HepG2 (cell line): ENCODE results near the gene CCDC192. TPM values are rescaled to one million over a fixed set of nuclear protein-coding genes. Genes with fewer than 3 reads are reported as not detected.
"Not testable (repeated sequence)": the region's sequence is repeated elsewhere in the genome, so short reads cannot be mapped to it uniquely, and the experiment has no call there.

ENCODE experiments used
- ATAC-seq: fragments of 200-7000 bp; cut with Tn5 transposase; 3 replicates; pipeline ENCODE4 v1.9.1; 2020; ENCODE audit warnings: mild to moderate bottlenecking, moderate library complexity
- BruUV-seq: library from RNA; stranded (reverse); fragments of 400-500 nt; replicated peaks from 2 replicates; lab custom pipeline; 2021; lab: Mats Ljungman, UMichigan
- CTCF ChIA-PET: fragments of 300-600 bp; formaldehyde crosslinking; extraction: SDS; loops from one replicate; lab custom pipeline; 2021; ENCODE audit warnings: low total read pairs, inconsistent platforms, low intra/inter-chr PET ratio; lab: Yijun Ruan, JAX
- POLR2A ChIA-PET: fragments of 350-600 bp; sonication (Branson Sonifier 250); formaldehyde crosslinking; loops from one replicate; lab custom pipeline; 2020; ENCODE audit warnings: antibody characterized with exemption, inconsistent platforms; lab: Yijun Ruan, JAX
- DNase-seq: peaks from one replicate; pipeline ENCODE4 v3.0.0-alpha.2; 2015; ENCODE audit warnings: low spot score
- FAIRE-seq: peaks from 3 replicates; lab custom pipeline; 2011; peaks lifted over from hg19 to GRCh38; lab: Jason Lieb, UNC
- H2AFZ ChIP-seq: one replicate; pipeline ENCODE4 v1.6.1; 2011; ENCODE audit warnings: low read length, inconsistent platforms
- H3K27ac ChIP-seq: fragments of 300-600 bp; 3 replicates; pipeline ENCODE4 v1.8.0; 2011; ENCODE audit warnings: mixed run types, mild to moderate bottlenecking, mixed read lengths, low read length, inconsistent platforms; ENCODE audit not compliant: insufficient read depth; ENCODE audit errors: extremely low read length
- H3K27me3 ChIP-seq, 2 experiments: fragments of 200-600 bp in 1 of 2; 2 replicates in 1 of 2; 3 replicates in 1 of 2; pipeline versions ENCODE4 v1.6.0 to v1.8.0; 2011; ENCODE audit warnings: low read length in 2 of 2, mild to moderate bottlenecking in 2 of 2, moderate library complexity in 2 of 2, inconsistent platforms in 1 of 2; ENCODE audit not compliant: insufficient read depth in 2 of 2, control insufficient read depth in 1 of 2
- H3K36me3 ChIP-seq, 2 experiments: fragments of 200-600 bp in 1 of 2; replicated peaks in 1 of 2; 2 replicates in 1 of 2; 3 replicates in 1 of 2; pipeline versions ENCODE4 v1.5.1 to v1.8.0; 2011; ENCODE audit warnings: low read length in 2 of 2, inconsistent platforms in 1 of 2; ENCODE audit not compliant: insufficient read depth in 2 of 2, control insufficient read depth in 1 of 2
- H3K4me1 ChIP-seq: 2 replicates; pipeline ENCODE4 v1.5.1; 2012; ENCODE audit warnings: low read length, inconsistent platforms; ENCODE audit not compliant: insufficient read depth
- H3K4me2 ChIP-seq: 2 replicates; pipeline ENCODE4 v1.6.0; 2011; ENCODE audit warnings: low read depth, low read length, inconsistent platforms
- H3K4me3 ChIP-seq, 3 experiments: fragments of 200-600 bp in 1 of 3; sonication (generic), shearing (Covaris generic) in 1 of 3; replicated peaks in 1 of 3; 2 replicates each; pipeline ENCODE4 v1.5.1; 2011 to 2016; ENCODE audit warnings: low read length in 3 of 3, inconsistent platforms in 2 of 3, low read depth in 2 of 3, mild to moderate bottlenecking in 2 of 3, control low read depth in 1 of 3, mixed read lengths in 1 of 3; ENCODE audit not compliant: insufficient read depth in 1 of 3
- H3K79me2 ChIP-seq: one replicate; pipeline ENCODE4 v1.6.1; 2011; ENCODE audit warnings: low read length, inconsistent platforms; ENCODE audit not compliant: insufficient read depth
- H3K9ac ChIP-seq: 2 replicates; pipeline ENCODE4 v1.6.0; 2011; ENCODE audit warnings: mild to moderate bottlenecking, low read depth, low read length, inconsistent platforms; ENCODE audit not compliant: insufficient read depth
- H3K9me3 ChIP-seq: 2 replicates; pipeline ENCODE4 v1.5.1; 2012; ENCODE audit warnings: mild to moderate bottlenecking, low read length
- H4K20me1 ChIP-seq: 2 replicates; pipeline ENCODE4 v1.6.0; 2011; ENCODE audit warnings: inconsistent platforms, mild to moderate bottlenecking, low read length, moderate library complexity; ENCODE audit not compliant: insufficient read depth
- AFF4 ChIP-seq: sonication (generic); formaldehyde crosslinking; IDR thresholded peaks from 2 replicates; pipeline ENCODE4 v1.4.0; 2020; ENCODE audit warnings: missing genetic modification reagents
- NFATC3 ChIP-seq: sonication (generic); formaldehyde crosslinking; IDR thresholded peaks from 2 replicates; pipeline ENCODE4 v1.5.1; 2020; ENCODE audit warnings: mild to moderate bottlenecking, missing genetic modification reagents
- RBAK ChIP-seq: sonication (generic); formaldehyde crosslinking; IDR thresholded peaks from 2 replicates; pipeline ENCODE4 v1.5.1; 2020; ENCODE audit warnings: mild to moderate bottlenecking, missing genetic modification reagents
- TARDBP ChIP-seq: sonication (generic); formaldehyde crosslinking; IDR thresholded peaks from 2 replicates; pipeline ENCODE4 v1.8.0; 2022; ENCODE audit warnings: mild to moderate bottlenecking, missing genetic modification reagents
- ZC3H13 ChIP-seq: sonication (generic); formaldehyde crosslinking; IDR thresholded peaks from 2 replicates; pipeline ENCODE4 v1.8.1; 2023; ENCODE audit warnings: mild to moderate bottlenecking, missing genetic modification reagents, moderate library complexity
- ZNF431 ChIP-seq: sonication (generic); formaldehyde crosslinking; IDR thresholded peaks from 2 replicates; pipeline ENCODE4 v1.9.0; 2022; ENCODE audit warnings: missing genetic modification reagents, low read depth, mild to moderate bottlenecking, borderline replicate concordance
- WGBS: methylation state at CpG from one replicate; pipeline ENCODE4 v1.1.6; 2017; ENCODE audit warnings: low lambda C conversion rate; 5-methylcytosine and 5-hydroxymethylcytosine counted together
- in situ Hi-C: cut with HindIII; loops from 2 replicates; pipeline ENCODE4 v1.10.0; 2017; ENCODE audit warnings: low pct_unique_long_range_greater_than_20kb; ENCODE audit not compliant: extremely low pct_ligation_motif_present
- intact Hi-C: fragments of 100-400 bp; cut with micrococcal nuclease; formaldehyde crosslinking; loops from one replicate; pipeline ENCODE4 v1.10.0; 2022; ENCODE audit not compliant: unreplicated experiment
- polyA plus RNA-seq, 8 experiments: library from polyadenylated mRNA; depleted of rRNA in 3 of 8; stranded (reverse) in 7 of 8; unstranded in 1 of 8; fragments of >200 nt; fragmentation: Illumina TruSeq in 4 of 8; extraction: Trizol in 4 of 8; gene quantifications; 2 replicates each; pipeline versions ENCODE4 v1.2.1 to v1.2.3, GENCODE V29; 2011 to 2016; ENCODE audit warnings: low read depth in 4 of 8, missing spikeins in 1 of 8, mixed read lengths in 1 of 8; ENCODE audit not compliant: insufficient read depth in 1 of 8
- total RNA-seq, 5 experiments: library from RNA; depleted of rRNA; stranded (reverse); fragments of >200 nt; fragmentation: Illumina TruSeq; extraction: Trizol; gene quantifications; 2 replicates each; pipeline ENCODE4 v1.2.3, GENCODE V29; 2016; ENCODE audit warnings: low read depth in 1 of 5
- TF ChIP-seq, protein P1 (sequence below): sonication (generic); formaldehyde crosslinking; IDR thresholded peaks from 2 replicates; pipeline ENCODE4 v1.5.0; 2020; ENCODE audit warnings: mild to moderate bottlenecking, low read depth, missing genetic modification reagents, borderline replicate concordance
- TF ChIP-seq, protein P2 (sequence below): sonication (generic); formaldehyde crosslinking; IDR thresholded peaks from 2 replicates; pipeline ENCODE4 v1.9.0; 2021; ENCODE audit warnings: missing genetic modification reagents, mild to moderate bottlenecking, borderline replicate concordance
- TF ChIP-seq, protein P3 (sequence below): sonication (generic); formaldehyde crosslinking; IDR thresholded peaks from 2 replicates; pipeline ENCODE4 v1.5.0; 2020; ENCODE audit warnings: mild to moderate bottlenecking, missing genetic modification reagents, borderline replicate concordance

CCDC192 gene
- total and polyA plus RNA-seq, 2 of the 13 experiments (the other 11 are each of a cell fraction or from before 2014, with no cell fraction given) = not detected

- no peak for DNase-seq
- H3K4me2 ChIP-seq = no peak overlapping the region
- ATAC-seq = no peak
- 0% methylated on average over 1 of the region's 1 CpG for WGBS
- no peaks in the 10 kb centered on the region for H3K79me2 ChIP-seq
- H3K9ac ChIP-seq = no peak overlapping the region
- no peak overlapping the region for H2AFZ ChIP-seq
- FAIRE-seq = no peak
- no peaks in the 10 kb centered on the region for H3K27me3 ChIP-seq
- no peaks in the 10 kb centered on the region for H4K20me1 ChIP-seq
- no peak for TF ChIP-seq NFATC3 (CRISPR knock-in tag)
- TF ChIP-seq, protein P1, sequence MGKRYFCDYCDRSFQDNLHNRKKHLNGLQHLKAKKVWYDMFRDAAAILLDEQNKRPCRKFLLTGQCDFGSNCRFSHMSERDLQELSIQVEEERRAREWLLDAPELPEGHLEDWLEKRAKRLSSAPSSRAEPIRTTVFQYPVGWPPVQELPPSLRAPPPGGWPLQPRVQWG (CRISPR knock-in tag) = no peak
- no peak for TF ChIP-seq ZC3H13 (CRISPR knock-in tag)
- TF ChIP-seq TARDBP (CRISPR knock-in tag) = no peak
- TF ChIP-seq, protein P2, sequence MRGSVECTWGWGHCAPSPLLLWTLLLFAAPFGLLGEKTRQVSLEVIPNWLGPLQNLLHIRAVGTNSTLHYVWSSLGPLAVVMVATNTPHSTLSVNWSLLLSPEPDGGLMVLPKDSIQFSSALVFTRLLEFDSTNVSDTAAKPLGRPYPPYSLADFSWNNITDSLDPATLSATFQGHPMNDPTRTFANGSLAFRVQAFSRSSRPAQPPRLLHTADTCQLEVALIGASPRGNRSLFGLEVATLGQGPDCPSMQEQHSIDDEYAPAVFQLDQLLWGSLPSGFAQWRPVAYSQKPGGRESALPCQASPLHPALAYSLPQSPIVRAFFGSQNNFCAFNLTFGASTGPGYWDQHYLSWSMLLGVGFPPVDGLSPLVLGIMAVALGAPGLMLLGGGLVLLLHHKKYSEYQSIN = no peak
- TF ChIP-seq ZNF431 (CRISPR knock-in tag) = no peak
- no peak for TF ChIP-seq RBAK (CRISPR knock-in tag)
- TF ChIP-seq AFF4 (CRISPR knock-in tag) = no peak
- TF ChIP-seq, protein P3, sequence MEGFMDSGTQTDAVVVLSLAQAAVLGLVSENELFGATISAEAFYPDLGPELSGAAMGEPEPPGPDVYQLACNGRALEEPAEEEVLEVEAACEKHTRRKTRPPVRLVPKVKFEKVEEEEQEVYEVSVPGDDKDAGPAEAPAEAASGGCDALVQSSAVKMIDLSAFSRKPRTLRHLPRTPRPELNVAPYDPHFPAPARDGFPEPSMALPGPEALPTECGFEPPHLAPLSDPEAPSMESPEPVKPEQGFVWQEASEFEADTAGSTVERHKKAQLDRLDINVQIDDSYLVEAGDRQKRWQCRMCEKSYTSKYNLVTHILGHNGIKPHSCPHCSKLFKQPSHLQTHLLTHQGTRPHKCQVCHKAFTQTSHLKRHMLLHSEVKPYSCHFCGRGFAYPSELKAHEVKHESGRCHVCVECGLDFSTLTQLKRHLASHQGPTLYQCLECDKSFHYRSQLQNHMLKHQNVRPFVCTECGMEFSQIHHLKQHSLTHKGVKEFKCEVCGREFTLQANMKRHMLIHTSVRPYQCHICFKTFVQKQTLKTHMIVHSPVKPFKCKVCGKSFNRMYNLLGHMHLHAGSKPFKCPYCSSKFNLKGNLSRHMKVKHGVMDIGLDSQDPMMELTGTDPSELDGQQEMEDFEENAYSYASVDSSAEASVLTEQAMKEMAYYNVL = no peak
- ChIA-PET POLR2A (no interaction called here), CTCF (no interaction called here)
- in situ Hi-C loops = no loop called here
- no TSS peak for BruUV-seq
- no peaks in the 10 kb centered on the region for H3K36me3 ChIP-seq
- H3K9me3 ChIP-seq = no peaks in the 10 kb centered on the region; the same call in 1 of the 2 replicates
- intact Hi-C loops = no loop called here
- H3K4me3 ChIP-seq = no peak overlapping the region
- H3K27ac ChIP-seq = no peak overlapping the region
- no peaks in the 10 kb centered on the region for H3K4me1 ChIP-seq
Observed at GRCh38 chr5:127791439-127791838, 88.2 kb downstream of the CCDC192 start.

DNA sequence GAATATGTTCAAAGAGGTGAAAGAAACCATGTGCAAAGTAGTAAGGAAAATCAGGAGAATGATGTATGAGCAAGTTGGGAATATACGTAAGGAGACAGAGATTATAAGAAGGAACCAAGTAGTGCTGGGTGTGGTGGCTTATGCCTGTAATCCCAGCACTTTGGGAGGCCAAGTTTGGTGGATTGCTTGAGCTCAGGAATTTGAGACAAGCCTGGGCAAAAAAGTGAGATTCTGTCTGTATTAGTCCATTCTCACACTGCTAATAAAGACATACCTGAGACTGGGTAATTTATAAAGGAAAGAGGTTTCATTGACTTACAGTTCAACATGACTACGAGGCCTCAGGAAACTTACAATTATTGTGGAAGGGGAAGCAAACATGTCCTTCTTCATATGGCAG, 88.7 kb downstream of the CCDC192 start:
- not testable (repeated sequence) for ATAC-seq, BruUV-seq

More for the DNA sequence above, 88.7 kb downstream of the CCDC192 start:
- H3K9ac ChIP-seq, in situ Hi-C loops, H4K20me1 ChIP-seq, H3K4me3 ChIP-seq, H3K9me3 ChIP-seq, intact Hi-C loops, POLR2A ChIA-PET, H3K27ac ChIP-seq, H3K36me3 ChIP-seq, CTCF ChIA-PET, H3K27me3 ChIP-seq, H3K4me2 ChIP-seq, H3K79me2 ChIP-seq, DNase-seq, FAIRE-seq, H2AFZ ChIP-seq, H3K4me1 ChIP-seq: not testable (repeated sequence)
- 16% methylated on average over 2 of the region's 2 CpGs for WGBS
